HCT116 (cell line): ENCODE results near the gene HNF1B.

Source experiments
- MAX ChIP-seq: IDR thresholded peaks from 2 replicates; pipeline ENCODE4 v1.6.1; 2012
- POLR2AphosphoS5 ChIP-seq: IDR thresholded peaks from 2 replicates; pipeline ENCODE4 v1.6.1; 2011; ENCODE audit warnings: mild to moderate bottlenecking, low read depth, low read length, moderate library complexity
- RAD21 ChIP-seq: IDR thresholded peaks from 2 replicates; pipeline ENCODE4 v1.6.1; 2012; ENCODE audit warnings: low read depth, mild to moderate bottlenecking
- ZNF274 ChIP-seq: fragments of 200-500 bp; sonication (Bioruptor generic); IDR thresholded peaks from 2 replicates; pipeline ENCODE4 v1.6.1; 2014; ENCODE audit warnings: mild to moderate bottlenecking, low read depth, low read length, inconsistent platforms

DNA sequence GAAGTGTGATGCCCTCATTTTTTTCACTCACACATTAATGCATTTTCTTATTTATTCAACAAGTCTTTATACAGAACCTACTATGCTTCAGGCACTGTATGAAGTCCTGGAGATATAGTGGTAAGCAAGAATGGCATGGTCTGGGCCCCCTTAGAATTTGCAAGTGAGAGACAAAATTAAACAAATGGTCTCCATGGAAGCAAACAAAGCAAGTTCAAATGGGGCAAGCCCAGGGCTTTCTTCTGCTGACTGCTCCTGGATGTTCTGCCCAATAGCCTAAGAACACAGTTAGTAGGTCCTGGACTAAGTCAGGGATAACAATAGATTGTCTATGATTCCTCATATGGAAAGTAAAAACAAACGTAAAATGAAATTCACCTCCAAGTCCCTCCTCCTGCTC is 70.3 kb downstream of the HNF1B start:
- TF ChIP-seq POLR2AphosphoS5 (no peak), ZNF274 (no peak), MAX (no peak), RAD21 (no peak)
